CD14-positive monocyte (primary cell): ENCODE results near the gene BUB3. TPM values are rescaled to one million over a fixed set of nuclear protein-coding genes. Genes with fewer than 3 reads are reported as not detected.
A peak's percentile ranks its signal among the peaks of the same experiment; 100 is the strongest.

Source experiments
- DNase-seq, 3 donors: peaks; one replicate each; pipeline ENCODE4 v3.0.0-alpha.2; 2011 to 2022
- H2AFZ ChIP-seq: 2 replicates; pipeline ENCODE4 v1.6.0; 2012; ENCODE audit warnings: mild to moderate bottlenecking, low read depth, low read length, inconsistent platforms; ENCODE audit not compliant: insufficient read depth, poor library complexity, severe bottlenecking
- H3K27ac ChIP-seq, 2 donors: 1 replicate in 1 of 2; 2 replicates in 1 of 2; pipeline ENCODE4 v1.5.1; 2012 to 2013; ENCODE audit warnings: low read length in 2 of 2, control low read depth in 1 of 2, inconsistent platforms in 1 of 2, low read depth in 1 of 2, mild to moderate bottlenecking in 1 of 2
- H3K27me3 ChIP-seq, 2 donors: one replicate each; pipeline versions ENCODE4 v1.6.0 to v1.6.1; 2011 to 2013; ENCODE audit warnings: low read length in 2 of 2; ENCODE audit not compliant: control insufficient read depth in 2 of 2, insufficient read depth in 2 of 2
- H3K36me3 ChIP-seq, 2 donors: replicated peaks in 1 of 2; 1 replicate in 1 of 2; 2 replicates in 1 of 2; pipeline versions ENCODE4 v1.5.1 to v1.6.1; 2012 to 2013; ENCODE audit warnings: low read length in 2 of 2, control low read depth in 1 of 2, inconsistent platforms in 1 of 2, mild to moderate bottlenecking in 1 of 2; ENCODE audit not compliant: insufficient read depth in 2 of 2, control insufficient read depth in 1 of 2
- H3K4me1 ChIP-seq, 2 donors: 1 replicate in 1 of 2; 2 replicates in 1 of 2; pipeline versions ENCODE4 v1.5.1 to v1.6.1; 2012 to 2013; ENCODE audit warnings: low read length in 2 of 2, control low read depth in 1 of 2, inconsistent platforms in 1 of 2, mild to moderate bottlenecking in 1 of 2, moderate library complexity in 1 of 2; ENCODE audit not compliant: insufficient read depth in 2 of 2, control insufficient read depth in 1 of 2
- H3K4me2 ChIP-seq: replicated peaks from 2 replicates; pipeline ENCODE3; 2012; ENCODE audit warnings: low read length, moderate library complexity, mild to moderate bottlenecking; ENCODE audit not compliant: poor library complexity, severe bottlenecking; ENCODE audit errors: extremely low read depth
- H3K4me3 ChIP-seq, 3 experiments: fragments of 200-600 bp in 1 of 3; sonication (generic) in 1 of 3; replicated peaks in 1 of 3; 1 replicate in 2 of 3; 2 replicates in 1 of 3; pipeline ENCODE4 v1.5.1; 2011 to 2013; ENCODE audit warnings: low read length in 3 of 3, mild to moderate bottlenecking in 3 of 3, control low read depth in 2 of 3, low read depth in 2 of 3, inconsistent platforms in 1 of 3, moderate library complexity in 1 of 3
- H3K79me2 ChIP-seq: 2 replicates; pipeline ENCODE4 v1.6.0; 2012; ENCODE audit warnings: mild to moderate bottlenecking, control low read depth, inconsistent platforms, low read length, moderate library complexity; ENCODE audit not compliant: insufficient read depth
- H3K9ac ChIP-seq: 2 replicates; pipeline ENCODE4 v1.6.0; 2017; ENCODE audit warnings: low read length, mild to moderate bottlenecking; ENCODE audit not compliant: insufficient read depth, poor library complexity, severe bottlenecking
- H3K9me3 ChIP-seq, 2 donors: replicated peaks in 1 of 2; 1 replicate in 1 of 2; 2 replicates in 1 of 2; pipeline versions ENCODE4 v1.5.1 to v1.6.1; 2012 to 2013; ENCODE audit warnings: low read length in 2 of 2, control low read depth in 1 of 2; ENCODE audit not compliant: control insufficient read depth in 1 of 2, insufficient read depth in 1 of 2
- H4K20me1 ChIP-seq: 2 replicates; pipeline ENCODE4 v1.6.0; 2012; ENCODE audit warnings: mild to moderate bottlenecking, low read length, control low read depth, moderate library complexity; ENCODE audit not compliant: insufficient read depth
- H3K27ac Mint-ChIP-seq, 7 donors: one replicate each; pipeline ENCODE4 v1.8.0; 2020; ENCODE audit warnings: mild to moderate bottlenecking in 7 of 7, mixed read lengths in 7 of 7, moderate library complexity in 6 of 7, inconsistent platforms in 2 of 7
- H3K27me3 Mint-ChIP-seq, 3 donors: one replicate each; pipeline ENCODE4 v1.8.0; 2021 to 2022; ENCODE audit warnings: low read depth in 3 of 3, mild to moderate bottlenecking in 3 of 3, mixed read lengths in 3 of 3, moderate library complexity in 3 of 3, inconsistent platforms in 1 of 3
- H3K36me3 Mint-ChIP-seq, 2 donors: one replicate each; pipeline ENCODE4 v1.8.0; 2020; ENCODE audit warnings: mixed read lengths in 2 of 2, inconsistent platforms in 1 of 2, mild to moderate bottlenecking in 1 of 2
- H3K4me1 Mint-ChIP-seq: one replicate; pipeline ENCODE4 v1.8.0; 2020; ENCODE audit warnings: mild to moderate bottlenecking, mixed read lengths
- H3K4me3 Mint-ChIP-seq, 2 donors: one replicate each; pipeline ENCODE4 v1.8.0; 2020; ENCODE audit warnings: mild to moderate bottlenecking in 2 of 2, mixed read lengths in 2 of 2, moderate library complexity in 1 of 2
- H3K9me3 Mint-ChIP-seq, 7 donors: one replicate each; pipeline ENCODE4 v1.8.0; 2020 to 2022; ENCODE audit warnings: mixed read lengths in 7 of 7, mild to moderate bottlenecking in 6 of 7, moderate library complexity in 6 of 7, inconsistent platforms in 2 of 7
- CTCF ChIP-seq: fragments of 200-600 bp; IDR thresholded peaks from one replicate; pipeline ENCODE4 v1.8.0; 2022; ENCODE audit warnings: antibody characterized with exemption, mild to moderate bottlenecking
- WGBS: methylation state at CpG from one replicate; pipeline ENCODE4 v1.1.5; 2013; ENCODE audit warnings: missing lambda C conversion rate; ENCODE audit not compliant: insufficient coverage; 5-methylcytosine and 5-hydroxymethylcytosine counted together
- intact Hi-C, 2 donors: fragments of 100-400 bp; cut with micrococcal nuclease; formaldehyde crosslinking; loops; one replicate each; pipeline versions ENCODE4 v1.15.0 to v1.15.1; 2023
- polyA plus RNA-seq, 3 donors: library from polyadenylated mRNA; depleted of rRNA in 1 of 3; unstranded in 2 of 3; stranded (reverse) in 1 of 3; fragments of 300-500 nt in 2 of 3; fragments of >200 nt in 1 of 3; fragmentation: Illumina TruSeq in 2 of 3; gene quantifications; 1 replicate in 2 of 3; 2 replicates in 1 of 3; pipeline ENCODE4 v1.2.3, GENCODE V29; 2012 to 2021

BUB3 gene
- polyA plus RNA-seq, 3 donors, result 61.2 to 96.4 (median 80.4) TPM

- H3K4me3 ChIP-seq, result no peak overlapping the region
- H3K27ac ChIP-seq, result no peak overlapping the region
- no peak overlapping the region for H3K4me2 ChIP-seq
- H3K9me3 ChIP-seq, result peaks cover 4 to 15% of the 10 kb centered on the region in 2 donors
- H3K27me3 Mint-ChIP-seq, result no peaks in the 10 kb centered on the region
- H3K36me3 ChIP-seq, result peaks cover 2 to 35% of the 10 kb centered on the region in 2 donors
- no peak overlapping the region for H2AFZ ChIP-seq
- no peak for TF ChIP-seq CTCF
- H3K36me3 Mint-ChIP-seq, result peaks cover 35 to 51% of the 10 kb centered on the region in 2 donors
- peak overlapping the region in 1 of 7 donors; percentile 60 for H3K27ac Mint-ChIP-seq
- no peak for DNase-seq
- no peaks in the 10 kb centered on the region for H4K20me1 ChIP-seq
- H3K4me1 Mint-ChIP-seq, result no peaks in the 10 kb centered on the region
- 94% methylated on average over 2 of the region's 7 CpGs for WGBS
- peaks cover 19 to 33% (median 23%) of the 10 kb centered on the region in 7 donors for H3K9me3 Mint-ChIP-seq
- H3K27me3 ChIP-seq, result no peaks in the 10 kb centered on the region
- no peaks in the 10 kb centered on the region for H3K4me1 ChIP-seq
- intact Hi-C loops, result no loop called here
- no peaks in the 10 kb centered on the region for H3K79me2 ChIP-seq
- H3K4me3 Mint-ChIP-seq, result no peak overlapping the region
- no peak overlapping the region for H3K9ac ChIP-seq
Observed at GRCh38 chr10:123180101-123181090, 26.2 kb downstream of the BUB3 start.

DNA sequence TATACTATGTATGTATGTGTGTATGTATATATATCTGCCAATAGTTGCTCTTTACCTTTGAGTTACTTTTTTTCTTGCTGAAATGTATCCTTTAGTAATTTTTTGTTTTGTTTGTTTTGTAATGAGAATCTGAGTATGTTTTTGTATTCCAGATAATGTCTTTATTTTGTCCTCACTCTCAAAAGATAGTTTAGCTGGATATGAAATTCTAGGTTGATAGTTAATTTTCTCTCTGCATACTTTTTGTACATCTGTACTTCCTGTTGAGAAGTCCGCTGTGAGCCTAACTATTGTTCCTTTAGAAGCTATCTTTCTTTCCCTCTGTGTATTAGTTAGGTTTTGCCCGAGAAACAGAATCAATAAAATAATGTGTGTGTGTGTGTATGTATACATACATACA is 29.5 kb downstream of the BUB3 start:
- Histone ChIP-seq H3K4me3 (no peak overlapping the region), H3K79me2 (no peaks in the 10 kb centered on the region), H3K27me3 (no peaks in the 10 kb centered on the region), H3K9ac (no peak overlapping the region), H2AFZ (no peak overlapping the region), H3K36me3 (peaks cover 0 to 29% of the 10 kb centered on the region in 2 donors), H3K27ac (no peak overlapping the region), H3K4me2 (no peak overlapping the region), H3K9me3 (peaks cover 8 to 17% of the 10 kb centered on the region in 2 donors), H3K4me1 (no peaks in the 10 kb centered on the region), H4K20me1 (no peaks in the 10 kb centered on the region)
- intact Hi-C loops, result no loop called here
- TF ChIP-seq CTCF, result no peak
- Mint-ChIP-seq H3K4me1 (no peaks in the 10 kb centered on the region), H3K27ac (no peak overlapping the region), H3K9me3 (peaks cover 18 to 33% (median 28%) of the 10 kb centered on the region in 7 donors), H3K4me3 (no peak overlapping the region), H3K36me3 (peaks cover 26 to 47% of the 10 kb centered on the region in 2 donors), H3K27me3 (peaks cover 0 to 2% (median 0%) of the 10 kb centered on the region in 3 donors)
- DNase-seq, result no peak
- no CpG with 5 or more reads among the region's 2 CpGs for WGBS
